Femur (tissue), 1 donor: Measurements from ENCODE around the gene ZFYVE16.
"Not testable (repeated sequence)": the region's sequence is repeated elsewhere in the genome, so short reads cannot be mapped to it uniquely, and the experiment has no call there.

Experiments
- DNase-seq: peaks from one replicate; pipeline ENCODE4 v3.0.0-alpha.2; 2017

ZFYVE16 gene

GRCh38 chr5:80407735-80408483 is at the start of gene ZFYVE16:
Gene ZFYVE16, plus strand, starts transcription at chr5:80408064. Its CDS starts 26,084 bp downstream, at chr5:80434148.
- peak; percentile 99 for DNase-seq

GRCh38 chr5:80360914-80361444 is 46.9 kb upstream of the ZFYVE16 start:
- no peak for DNase-seq

GRCh38 chr5:80364892-80365291 is 43.0 kb upstream of the ZFYVE16 start:
- no peak for DNase-seq

- DNase-seq = no peak
These were observed 39.0 kb upstream of the ZFYVE16 start for GRCh38 chr5:80368661-80369480.

- no peak for DNase-seq
These were observed 38.3 kb upstream of the ZFYVE16 start for GRCh38 chr5:80369521-80369920.

- DNase-seq = no peak
These were observed 37.5 kb upstream of the ZFYVE16 start for GRCh38 chr5:80370390-80370789.

- no peak for DNase-seq
These were observed 35.1 kb upstream of the ZFYVE16 start for GRCh38 chr5:80372780-80373179.

GRCh38 chr5:80374188-80374587 is 33.7 kb upstream of the ZFYVE16 start:
- no peak for DNase-seq

GRCh38 chr5:80376557-80376956 is 31.3 kb upstream of the ZFYVE16 start:
- no peak for DNase-seq

GRCh38 chr5:80382488-80382887 is 25.4 kb upstream of the ZFYVE16 start:
- DNase-seq = no peak

GRCh38 chr5:80387063-80387768 is 20.6 kb upstream of the ZFYVE16 start:
- DNase-seq = no peak

GRCh38 chr5:80389580-80389979 is 18.3 kb upstream of the ZFYVE16 start:
- no peak for DNase-seq

- not testable (repeated sequence) for DNase-seq
These were observed 17.5 kb upstream of the ZFYVE16 start for GRCh38 chr5:80390413-80390812.

- not testable (repeated sequence) for DNase-seq
These were observed 16.6 kb upstream of the ZFYVE16 start for GRCh38 chr5:80391267-80391666.

GRCh38 chr5:80399526-80400239 is 8.2 kb upstream of the ZFYVE16 start:
- DNase-seq = no peak

- DNase-seq = not testable (repeated sequence)
These were observed 7.5 kb upstream of the ZFYVE16 start for GRCh38 chr5:80400368-80400767.

- DNase-seq = no peak
These were observed 4.1 kb upstream of the ZFYVE16 start for GRCh38 chr5:80403782-80404181.

- peak; percentile 57 for DNase-seq
These were observed 707 bp upstream of the ZFYVE16 start for GRCh38 chr5:80406980-80407734.

- peak; percentile 81 for DNase-seq
These were observed 861 bp downstream of the ZFYVE16 start for GRCh38 chr5:80408484-80409366.

- no peak for DNase-seq
These were observed 1.6 kb downstream of the ZFYVE16 start for GRCh38 chr5:80409367-80409966.
